ENCODE measurements around the gene RAB11A. TPM values are rescaled to one million over a fixed set of nuclear protein-coding genes. Genes with fewer than 3 reads are reported as not detected.

The RAB11A gene
- total and polyA plus RNA-seq, 2 donors (not counting 1 experiment from before 2014, with no cell fraction given) = 83.2 to 126 TPM

GRCh38 chr15:65824941-65825544 is 44.2 kb upstream of the RAB11A start:
- CTCF ChIA-PET = interaction anchor here (0.6 to 3.6 kb wide), 8 partner anchors 11 to 162 kb away, joined by 3 to 24 read pairs (median 5); partner anchors contain the start of gene DENND4A
- Histone ChIP-seq H3K4me2 (replicated peaks; ENCODE audit: low read depth, low read length, poor library complexity, severe bottlenecking) (no peak overlapping the region), H4K20me1 (ENCODE audit: control insufficient read depth, insufficient read depth, low read length, poor library complexity, severe bottlenecking) (no peaks in the 10 kb centered on the region), H3K9ac (ENCODE audit: low read length) (no peak overlapping the region), H3K27ac (ENCODE audit: low read length in 2 of 2) (no peak overlapping the region), H3K27me3 (replicated peaks in 1 of 4; ENCODE audit: control extremely low read depth in 1 of 4, control insufficient read depth in 3 of 4, insufficient read depth in 4 of 4, low read length in 3 of 4) (no peaks in the 10 kb centered on the region), H2AFZ (ENCODE audit: insufficient read depth, low read depth, low read length, poor library complexity, severe bottlenecking) (no peak overlapping the region), H3K4me1 (ENCODE audit: control insufficient read depth in 2 of 2, insufficient read depth in 2 of 2, low read length in 2 of 2) (peaks cover 66 to 73% of the 10 kb centered on the region in 2 donors), H3K4me3 (ENCODE audit: control extremely low read depth in 1 of 5, extremely low read depth in 1 of 5, insufficient read depth in 1 of 5, low read depth in 2 of 5, low read length in 4 of 5) (no peak overlapping the region), H3K79me2 (ENCODE audit: control insufficient read depth, insufficient read depth, low read length) (peaks cover 21% of the 10 kb centered on the region), H3K9me3 (ENCODE audit: control extremely low read depth in 1 of 3, control insufficient read depth in 2 of 3, insufficient read depth in 1 of 3, low read length in 2 of 3) (no peaks in the 10 kb centered on the region), H3K36me3 (replicated peaks in 1 of 2; ENCODE audit: control extremely low read depth in 1 of 2, control insufficient read depth in 1 of 2, extremely low read depth in 1 of 2, insufficient read depth in 2 of 2, low read length in 1 of 2) (no peaks in the 10 kb centered on the region)
- no peak overlapping the region for H3K27ac Mint-ChIP-seq
- H3K4me3 Mint-ChIP-seq = no peak overlapping the region
- ATAC-seq (ENCODE audit: low read depth) (no peak), DNase-seq (no peak)
- 79% methylated on average over 2 of the region's 5 CpGs for WGBS (ENCODE audit: insufficient coverage)
- POLR2A ChIA-PET = no interaction called here
- TF ChIP-seq EZH2 (IDR thresholded peaks at IDR 0.05; ENCODE audit: borderline replicate concordance, insufficient read depth, low read depth, low read length, poor library complexity, severe bottlenecking) (no peak), CTCF (IDR thresholded peaks at IDR 0.05) (no peak)
- peaks cover 62% of the 10 kb centered on the region for H3K4me1 Mint-ChIP-seq
- H3K9me3 Mint-ChIP-seq (ENCODE audit: insufficient read depth) = no peaks in the 10 kb centered on the region
- no peaks in the 10 kb centered on the region for H3K27me3 Mint-ChIP-seq
- intact Hi-C loops (cut with micrococcal nuclease) = loop anchor here (5.0 kb wide), 1 partner anchor 32 kb away; no protein-coding TSS in a partner anchor

- Histone ChIP-seq H3K27ac (ENCODE audit: low read length in 2 of 2) (peak overlapping the region in 1 of 2 donors; percentile 37), H4K20me1 (ENCODE audit: control insufficient read depth, insufficient read depth, low read length, poor library complexity, severe bottlenecking) (no peaks in the 10 kb centered on the region), H3K27me3 (replicated peaks in 1 of 4; ENCODE audit: control extremely low read depth in 1 of 4, control insufficient read depth in 3 of 4, insufficient read depth in 4 of 4, low read length in 3 of 4) (no peaks in the 10 kb centered on the region), H2AFZ (ENCODE audit: insufficient read depth, low read depth, low read length, poor library complexity, severe bottlenecking) (peak overlapping the region; percentile 75), H3K79me2 (ENCODE audit: control insufficient read depth, insufficient read depth, low read length) (peaks cover 21% of the 10 kb centered on the region), H3K9ac (ENCODE audit: low read length) (peak overlapping the region; percentile 30), H3K4me1 (ENCODE audit: control insufficient read depth in 2 of 2, insufficient read depth in 2 of 2, low read length in 2 of 2) (peaks cover 48 to 53% of the 10 kb centered on the region in 2 donors), H3K4me3 (ENCODE audit: control extremely low read depth in 1 of 5, extremely low read depth in 1 of 5, insufficient read depth in 1 of 5, low read depth in 2 of 5, low read length in 4 of 5) (peak overlapping the region in 2 of 5 experiments; percentile 25 to 34), H3K9me3 (ENCODE audit: control extremely low read depth in 1 of 3, control insufficient read depth in 2 of 3, insufficient read depth in 1 of 3, low read length in 2 of 3) (no peaks in the 10 kb centered on the region), H3K36me3 (replicated peaks in 1 of 2; ENCODE audit: control extremely low read depth in 1 of 2, control insufficient read depth in 1 of 2, extremely low read depth in 1 of 2, insufficient read depth in 2 of 2, low read length in 1 of 2) (no peaks in the 10 kb centered on the region), H3K4me2 (replicated peaks; ENCODE audit: low read depth, low read length, poor library complexity, severe bottlenecking) (peak overlapping the region; percentile 63)
- TF ChIP-seq CTCF (IDR thresholded peaks at IDR 0.05) = no peak
- H3K27me3 Mint-ChIP-seq = no peaks in the 10 kb centered on the region
- intact Hi-C loops (cut with micrococcal nuclease) = no loop called here
- DNase-seq = peak; percentile 53
- POLR2A ChIA-PET = no interaction called here
- no CpG with 5 or more reads among the region's 3 CpGs for WGBS (ENCODE audit: insufficient coverage)
- peak overlapping the region; percentile 88 for H3K27ac Mint-ChIP-seq
- no peak for ATAC-seq (ENCODE audit: low read depth)
- H3K4me3 Mint-ChIP-seq = peak overlapping the region; percentile 44
- no peaks in the 10 kb centered on the region for H3K9me3 Mint-ChIP-seq (ENCODE audit: insufficient read depth)
- CTCF ChIA-PET = interaction anchor here (0.9 to 4.5 kb wide), 4 partner anchors 35 to 152 kb away, joined by 3 to 26 read pairs (median 4); partner anchors contain the start of gene DENND4A
- peaks cover 50% of the 10 kb centered on the region for H3K4me1 Mint-ChIP-seq
These were observed 42.2 kb upstream of the RAB11A start for GRCh38 chr15:65827065-65827464.
